HG02678 (cell line): ENCODE results near the gene ULK2.

Source experiments
- ATAC-seq: cut with Tn5 transposase; IDR thresholded peaks from one replicate; pipeline ENCODE4 v1.9.1; 2021; ENCODE audit warnings: mild to moderate bottlenecking, moderate library complexity; ENCODE audit not compliant: unreplicated experiment

Gene ULK2

DNA sequence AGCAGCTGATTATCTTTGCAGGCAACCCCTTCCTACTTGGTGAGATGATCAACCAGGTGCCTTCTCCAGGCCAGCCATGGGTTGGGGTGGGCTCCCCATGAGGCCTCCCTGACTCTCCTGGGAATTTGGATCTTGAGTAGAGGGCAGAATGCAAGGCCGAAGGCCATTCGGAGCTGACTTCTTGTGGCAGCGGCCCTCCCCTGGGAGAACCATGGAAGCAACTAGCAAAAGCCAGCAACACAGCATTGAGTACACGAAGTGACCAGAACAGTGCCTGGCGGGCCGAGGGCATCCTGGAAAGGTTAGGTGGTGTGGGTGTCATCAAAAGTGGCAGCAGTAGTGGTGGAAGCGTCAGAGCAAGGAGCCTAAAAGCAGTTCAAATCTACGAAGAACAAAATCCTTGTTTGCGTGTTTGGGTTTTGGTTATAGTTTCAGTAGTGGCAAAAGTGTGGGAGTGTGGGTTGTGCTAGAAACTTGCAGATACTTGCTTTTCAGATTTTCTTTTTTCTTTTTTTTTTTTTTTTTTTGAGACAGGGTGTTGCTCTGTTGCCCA lies 117.6 kb downstream of the ULK2 start:
- no peak for ATAC-seq

- ATAC-seq, result no peak
These were observed 118.9 kb downstream of the ULK2 start for GRCh38 chr17:19748807-19749193.

DNA sequence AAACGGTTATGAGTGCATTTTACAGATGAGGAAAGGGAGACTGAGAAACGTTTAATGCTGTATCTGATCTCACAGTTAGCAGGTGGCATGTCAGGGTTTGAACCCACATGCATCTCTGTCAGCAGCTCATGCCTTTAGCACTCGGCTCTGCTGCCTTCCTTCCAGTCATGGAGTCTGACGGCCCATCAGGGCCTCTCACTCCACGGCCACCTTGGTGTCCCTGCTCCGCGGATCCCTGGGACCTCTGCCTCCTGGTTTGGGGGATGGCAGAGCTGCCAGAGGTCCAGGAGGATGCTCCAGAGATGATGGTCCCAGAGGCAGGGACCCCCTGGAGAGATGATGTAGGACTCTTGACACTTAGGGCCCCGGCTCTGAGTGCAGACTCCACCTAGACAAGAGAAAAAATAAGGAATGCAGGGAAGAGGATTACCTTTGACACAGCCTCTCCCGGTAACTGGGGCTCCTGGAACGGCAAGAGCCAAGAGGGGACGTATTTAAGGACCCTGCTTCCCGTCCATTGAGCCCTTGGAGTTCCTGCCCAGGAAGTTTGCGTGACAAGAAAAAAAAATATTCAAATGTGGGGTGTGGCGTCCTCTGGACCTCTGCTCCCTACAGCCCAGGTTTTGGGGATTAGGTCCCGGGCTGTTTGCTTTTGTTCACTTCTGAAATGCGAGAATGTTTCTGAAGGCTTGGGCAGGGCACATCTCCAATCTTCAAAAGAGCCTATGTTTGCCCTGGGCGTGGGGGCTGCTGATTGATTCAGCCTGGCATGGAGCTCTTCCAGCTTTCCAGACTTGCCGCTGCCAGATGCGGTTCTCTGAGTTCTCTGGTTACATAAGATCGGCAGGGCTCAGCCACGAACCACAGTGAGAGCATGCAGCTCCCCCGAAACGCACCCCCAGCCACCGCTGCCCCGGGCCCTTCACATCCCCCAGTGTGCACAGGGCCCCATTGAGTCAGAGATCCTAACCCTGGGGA lies 119.6 kb downstream of the ULK2 start, which contains the start of gene ALDH3A1:
Gene ALDH3A1 (minus strand): TSS at position 470 of the 978 bp plus-strand sequence. CDS start 3,169 bp downstream, outside the sequence.
- no peak for ATAC-seq

DNA sequence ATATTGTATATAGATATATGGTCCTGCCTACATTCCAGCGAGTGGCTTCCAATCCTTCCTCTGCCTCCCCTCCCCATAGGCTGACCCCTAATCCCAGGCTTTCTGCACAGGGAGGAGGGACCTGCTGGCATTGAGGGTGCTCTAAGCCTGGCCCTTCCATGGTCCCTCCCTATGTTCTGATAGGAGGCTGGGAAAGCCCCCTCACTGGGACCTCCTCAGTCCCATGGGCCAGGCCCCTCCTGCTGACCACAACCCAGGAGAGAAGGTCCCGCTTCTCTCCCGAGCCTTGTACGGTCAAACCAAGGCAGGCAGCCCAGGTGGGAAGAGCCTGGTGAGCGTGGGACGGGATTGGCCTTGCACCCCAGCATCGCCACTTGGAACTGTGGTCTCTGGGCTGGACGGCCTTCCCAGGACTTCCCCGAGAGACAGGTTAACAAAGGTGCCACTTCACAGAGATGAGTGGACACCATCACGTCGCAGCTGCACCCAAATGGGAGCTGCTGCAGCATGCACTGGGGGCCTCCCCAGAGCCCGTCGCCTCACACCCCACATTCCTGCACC lies 120.5 kb downstream of the ULK2 start:
- ATAC-seq, result no peak

GRCh38 chr17:19746517-19746916 lies 121.2 kb downstream of the ULK2 start:
- no peak for ATAC-seq

- no peak for ATAC-seq
These were observed 122.6 kb downstream of the ULK2 start for GRCh38 chr17:19744922-19745757.

GRCh38 chr17:19744492-19744891 lies 123.2 kb downstream of the ULK2 start:
- ATAC-seq, result no peak

DNA sequence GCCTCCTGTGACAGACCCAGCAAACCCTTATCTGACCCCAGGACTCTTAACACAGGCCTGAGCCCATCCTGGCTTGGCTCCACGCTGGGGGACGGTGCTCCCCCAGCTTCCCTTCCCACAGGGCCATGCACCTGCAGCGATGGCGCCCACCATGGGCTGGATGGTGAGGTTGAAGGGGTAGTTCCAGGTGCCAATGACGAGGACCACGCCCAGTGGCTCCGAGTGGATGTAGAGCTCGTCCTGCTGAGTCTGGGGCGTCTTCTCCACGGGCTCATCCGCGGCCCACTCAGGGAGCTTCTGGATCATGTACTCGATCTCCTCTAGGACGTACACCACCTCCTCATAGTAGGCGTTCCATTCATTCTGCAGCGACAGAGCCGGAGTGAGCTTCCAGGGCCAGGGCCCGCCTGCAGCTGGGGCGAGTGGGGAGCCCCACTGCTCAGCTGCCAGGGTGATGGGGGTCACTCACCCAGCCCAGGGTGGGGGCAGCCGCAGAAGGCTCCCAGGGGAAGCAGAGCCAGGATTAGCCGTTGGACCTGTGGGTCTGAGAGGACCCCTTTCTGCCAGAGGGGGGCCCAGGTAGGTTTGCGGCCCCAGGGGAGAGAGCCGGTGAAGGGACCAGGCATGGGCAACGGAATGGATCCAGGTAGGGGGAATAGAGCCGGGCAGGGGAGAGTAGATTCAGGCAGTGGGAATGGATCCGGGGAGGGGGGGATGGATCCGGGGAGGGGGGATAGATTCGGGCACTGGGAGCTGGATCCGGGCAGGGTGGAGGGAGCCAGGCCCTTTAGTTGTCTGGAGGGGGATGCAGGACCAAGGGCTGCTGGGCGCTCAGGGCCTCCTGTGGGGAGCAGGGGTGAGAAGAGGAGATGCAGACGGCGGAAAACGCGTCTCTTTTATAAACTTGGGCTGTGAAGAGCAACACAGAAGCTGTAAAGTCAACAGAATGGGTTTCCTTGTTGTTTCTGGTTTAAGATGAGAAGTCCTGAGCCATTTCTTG lies 124.3 kb downstream of the ULK2 start:
- no peak for ATAC-seq

DNA sequence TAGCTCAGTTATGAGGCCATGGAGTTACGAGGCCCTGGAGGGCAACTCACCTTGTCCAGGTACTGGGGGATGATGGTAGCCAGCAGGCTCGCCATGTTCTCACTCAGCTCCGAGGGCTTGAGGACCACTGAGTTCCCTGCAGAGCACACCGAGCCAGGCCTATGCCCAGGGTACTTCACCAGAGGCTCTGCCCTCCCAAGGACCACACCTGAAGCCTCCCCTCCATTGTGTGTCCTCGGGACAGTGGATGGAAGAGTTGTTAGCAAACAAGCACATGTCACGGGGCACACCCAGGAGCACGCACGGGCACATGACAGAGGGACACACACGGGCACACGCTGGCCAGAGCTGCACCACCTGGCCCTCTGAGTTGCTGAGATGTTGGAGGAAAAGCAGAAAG lies 125.2 kb downstream of the ULK2 start:
- ATAC-seq, result no peak

- no peak for ATAC-seq
These were observed 125.8 kb downstream of the ULK2 start for GRCh38 chr17:19741832-19742457.

- no peak for ATAC-seq
These were observed 126.8 kb downstream of the ULK2 start for GRCh38 chr17:19740933-19741332.

- no peak for ATAC-seq
These were observed 128.2 kb downstream of the ULK2 start for GRCh38 chr17:19739241-19740201.

DNA sequence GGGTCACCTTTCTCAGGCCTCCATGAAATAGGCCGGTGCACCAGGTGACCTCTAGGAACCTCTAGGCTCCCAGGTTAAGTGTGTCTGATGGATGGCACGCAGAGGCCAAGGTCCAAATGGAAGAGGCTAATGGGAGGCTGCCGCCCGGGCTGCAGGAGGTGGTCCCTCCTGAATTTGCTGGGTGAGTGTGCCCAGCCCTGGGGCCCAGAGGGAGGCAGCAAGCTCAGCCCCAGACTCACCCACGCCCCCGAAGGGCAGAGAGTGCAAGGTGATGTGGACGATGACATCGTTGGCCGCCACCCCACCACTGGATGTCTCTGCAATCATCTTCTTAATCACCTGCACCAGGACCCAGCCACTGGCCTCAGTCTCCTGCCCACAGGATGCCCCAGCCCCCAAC lies 129.0 kb downstream of the ULK2 start:
- no peak for ATAC-seq

DNA sequence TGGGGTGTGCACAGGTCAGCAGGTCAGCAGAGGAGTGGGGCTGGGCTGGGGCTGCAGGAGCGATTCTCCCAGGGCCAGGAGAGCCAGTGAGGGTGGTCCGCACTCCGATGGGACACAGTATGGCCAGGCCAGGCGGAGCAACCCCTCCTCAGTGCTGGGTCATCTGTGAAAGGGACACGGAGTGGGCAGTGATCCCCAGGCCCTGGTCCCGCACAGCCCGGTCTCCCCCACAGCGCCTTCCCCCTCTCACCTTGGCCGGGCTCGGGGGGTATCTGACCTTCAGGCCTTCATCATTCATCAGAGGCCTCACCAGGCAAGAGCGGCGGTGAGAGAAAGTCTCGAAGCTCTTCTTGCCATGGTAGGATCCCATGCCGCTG lies 129.7 kb downstream of the ULK2 start:
- no peak for ATAC-seq

GRCh38 chr17:19737305-19738072 lies 130.2 kb downstream of the ULK2 start:
- no peak for ATAC-seq

GRCh38 chr17:19736071-19736470 lies 131.7 kb downstream of the ULK2 start:
- no peak for ATAC-seq

GRCh38 chr17:19733953-19734526 lies 133.7 kb downstream of the ULK2 start:
- no peak for ATAC-seq
